ENCODE measurements around the gene UVRAG. TPM values are rescaled to one million over a fixed set of nuclear protein-coding genes. Genes with fewer than 3 reads are reported as not detected.
A peak's percentile ranks its signal among the peaks of the same experiment; 100 is the strongest.

UVRAG gene
- total and polyA plus RNA-seq, 2 donors = 20.0 to 21.8 TPM

DNA sequence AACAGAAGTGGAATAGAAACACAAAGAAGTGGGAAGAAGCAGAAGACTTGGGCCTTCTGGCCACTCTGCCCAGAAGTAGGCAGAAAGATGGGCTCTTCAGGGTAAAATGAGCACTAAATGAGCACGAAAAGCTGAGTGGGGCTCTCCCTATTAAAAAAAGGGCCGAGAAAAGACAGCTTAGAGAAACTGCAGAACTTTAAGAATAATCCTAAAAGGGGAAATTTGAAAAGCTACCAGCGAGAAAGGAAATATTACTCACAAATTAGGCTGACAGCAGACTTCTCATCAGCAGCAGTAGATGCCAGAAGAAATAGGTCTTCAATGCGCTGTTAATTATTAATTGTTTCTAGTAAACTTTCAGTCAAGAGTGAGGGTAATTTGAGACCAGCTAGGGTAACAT, 78.2 kb downstream of the UVRAG start:
- H3K4me1 ChIP-seq (ENCODE audit: control insufficient read depth in 2 of 2, insufficient read depth in 2 of 2, low read length in 2 of 2) = no peaks in the 10 kb centered on the region
- DNase-seq (ENCODE audit: low read depth in 6 of 9, low spot score in 9 of 9) = no peak
- no peak overlapping the region for H3K4me3 ChIP-seq (ENCODE audit: low read length in 2 of 2)
- peaks cover 0 to 17% of the 10 kb centered on the region in 2 donors for H3K36me3 ChIP-seq (ENCODE audit: control insufficient read depth in 2 of 2, insufficient read depth in 2 of 2, low read length in 1 of 2)
- H3K27ac ChIP-seq (ENCODE audit: low read depth in 1 of 2, low read length in 1 of 2) = no peak overlapping the region
- 96% methylated on average over 4 of the region's 4 CpGs for WGBS
- no peaks in the 10 kb centered on the region for H3K27me3 ChIP-seq (ENCODE audit: control insufficient read depth in 2 of 2, insufficient read depth in 1 of 2, low read length in 1 of 2)
- no peaks in the 10 kb centered on the region for H3K9me3 ChIP-seq (ENCODE audit: control insufficient read depth in 2 of 2, insufficient read depth in 1 of 2, low read length in 1 of 2)

DNA sequence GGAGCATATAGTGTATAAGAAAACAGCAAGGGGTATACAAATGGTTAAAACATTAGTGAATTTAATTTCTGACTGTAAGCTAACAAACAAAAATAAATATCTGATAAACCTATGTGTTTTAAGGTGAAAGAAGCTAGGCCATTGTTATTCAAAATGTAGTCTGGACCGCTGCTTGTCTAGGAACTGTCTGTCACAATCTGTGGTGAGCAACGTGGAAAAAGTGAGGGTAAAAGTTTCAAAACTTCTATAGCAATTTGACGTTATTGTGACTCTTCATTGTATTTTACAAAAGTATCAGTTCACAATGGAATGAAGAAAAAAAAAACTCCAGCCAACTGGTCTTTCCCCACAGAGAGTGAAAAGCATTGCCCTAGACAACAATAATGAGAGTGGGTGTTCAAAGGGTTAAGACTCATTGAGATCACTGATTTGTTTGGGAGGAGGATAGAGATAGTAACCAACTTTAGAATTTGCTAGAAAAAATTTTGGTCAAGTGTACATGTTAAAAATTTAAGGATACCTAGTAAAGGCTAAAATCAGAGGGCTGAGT, 79.1 kb downstream of the UVRAG start:
- Histone ChIP-seq H3K27ac (ENCODE audit: low read depth in 1 of 2, low read length in 1 of 2) (no peak overlapping the region), H3K9me3 (ENCODE audit: control insufficient read depth in 2 of 2, insufficient read depth in 1 of 2, low read length in 1 of 2) (no peaks in the 10 kb centered on the region), H3K36me3 (ENCODE audit: control insufficient read depth in 2 of 2, insufficient read depth in 2 of 2, low read length in 1 of 2) (peaks cover 0 to 14% of the 10 kb centered on the region in 2 donors), H3K4me3 (ENCODE audit: low read length in 2 of 2) (no peak overlapping the region), H3K27me3 (ENCODE audit: control insufficient read depth in 2 of 2, insufficient read depth in 1 of 2, low read length in 1 of 2) (no peaks in the 10 kb centered on the region), H3K4me1 (ENCODE audit: control insufficient read depth in 2 of 2, insufficient read depth in 2 of 2, low read length in 2 of 2) (no peaks in the 10 kb centered on the region)
- 93% methylated on average over 3 of the region's 3 CpGs for WGBS
- DNase-seq (ENCODE audit: low read depth in 6 of 9, low spot score in 9 of 9) = no peak

GRCh38 chr11:75896843-75897419, 81.9 kb downstream of the UVRAG start:
- Histone ChIP-seq H3K36me3 (ENCODE audit: control insufficient read depth in 2 of 2, insufficient read depth in 2 of 2, low read length in 1 of 2) (peaks cover 0 to 10% of the 10 kb centered on the region in 2 donors), H3K9me3 (ENCODE audit: control insufficient read depth in 2 of 2, insufficient read depth in 1 of 2, low read length in 1 of 2) (no peaks in the 10 kb centered on the region), H3K4me3 (ENCODE audit: low read length in 2 of 2) (no peak overlapping the region), H3K27ac (ENCODE audit: low read depth in 1 of 2, low read length in 1 of 2) (no peak overlapping the region), H3K27me3 (ENCODE audit: control insufficient read depth in 2 of 2, insufficient read depth in 1 of 2, low read length in 1 of 2) (no peaks in the 10 kb centered on the region), H3K4me1 (ENCODE audit: control insufficient read depth in 2 of 2, insufficient read depth in 2 of 2, low read length in 2 of 2) (no peaks in the 10 kb centered on the region)
- DNase-seq (ENCODE audit: low read depth in 6 of 9, low spot score in 9 of 9) = peak in 7 of 9 donors; percentile 5 to 60 (median 37)
- 58% methylated on average over 4 of the region's 4 CpGs for WGBS

GRCh38 chr11:75898871-75899270, 83.9 kb downstream of the UVRAG start:
- no peak for DNase-seq (ENCODE audit: low read depth in 6 of 9, low spot score in 9 of 9)
- Histone ChIP-seq H3K4me3 (ENCODE audit: low read length in 2 of 2) (no peak overlapping the region), H3K9me3 (ENCODE audit: control insufficient read depth in 2 of 2, insufficient read depth in 1 of 2, low read length in 1 of 2) (no peaks in the 10 kb centered on the region), H3K36me3 (ENCODE audit: control insufficient read depth in 2 of 2, insufficient read depth in 2 of 2, low read length in 1 of 2) (peaks cover 0 to 2% of the 10 kb centered on the region in 2 donors), H3K4me1 (ENCODE audit: control insufficient read depth in 2 of 2, insufficient read depth in 2 of 2, low read length in 2 of 2) (no peaks in the 10 kb centered on the region), H3K27ac (ENCODE audit: low read depth in 1 of 2, low read length in 1 of 2) (no peak overlapping the region), H3K27me3 (ENCODE audit: control insufficient read depth in 2 of 2, insufficient read depth in 1 of 2, low read length in 1 of 2) (no peaks in the 10 kb centered on the region)
- WGBS = 100% methylated on average over 2 of the region's 2 CpGs

- no peaks in the 10 kb centered on the region for H3K27me3 ChIP-seq (ENCODE audit: control insufficient read depth in 2 of 2, insufficient read depth in 1 of 2, low read length in 1 of 2)
- no peak overlapping the region for H3K27ac ChIP-seq (ENCODE audit: low read depth in 1 of 2, low read length in 1 of 2)
- H3K36me3 ChIP-seq (ENCODE audit: control insufficient read depth in 2 of 2, insufficient read depth in 2 of 2, low read length in 1 of 2) = peaks cover 0 to 2% of the 10 kb centered on the region in 2 donors
- no peaks in the 10 kb centered on the region for H3K9me3 ChIP-seq (ENCODE audit: control insufficient read depth in 2 of 2, insufficient read depth in 1 of 2, low read length in 1 of 2)
- DNase-seq (ENCODE audit: low read depth in 6 of 9, low spot score in 9 of 9) = no peak
- no peak overlapping the region for H3K4me3 ChIP-seq (ENCODE audit: low read length in 2 of 2)
- WGBS = 95% methylated on average over 2 of the region's 2 CpGs
- H3K4me1 ChIP-seq (ENCODE audit: control insufficient read depth in 2 of 2, insufficient read depth in 2 of 2, low read length in 2 of 2) = no peaks in the 10 kb centered on the region
Observed at GRCh38 chr11:75899806-75900205, 84.8 kb downstream of the UVRAG start.

DNA sequence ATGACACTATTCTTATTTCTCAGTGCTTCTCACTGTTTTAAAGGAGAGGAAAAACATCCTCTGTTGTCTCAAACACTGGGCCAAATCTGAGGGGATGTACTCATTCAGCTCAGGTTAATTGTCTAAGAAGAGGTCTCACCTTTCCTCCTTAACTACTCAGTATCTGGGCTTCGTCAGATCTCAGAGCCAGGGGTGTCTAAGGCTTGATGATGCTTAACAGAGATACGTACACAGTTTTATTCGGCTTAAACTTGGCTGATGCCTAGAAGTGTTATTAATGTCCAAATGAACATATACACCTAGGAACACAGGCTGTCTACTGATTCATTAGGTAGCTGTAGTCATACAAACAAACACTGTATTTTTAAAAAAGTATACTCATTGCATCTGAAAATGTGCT, 85.8 kb downstream of the UVRAG start:
- no peaks in the 10 kb centered on the region for H3K9me3 ChIP-seq (ENCODE audit: control insufficient read depth in 2 of 2, insufficient read depth in 1 of 2, low read length in 1 of 2)
- no peak for DNase-seq (ENCODE audit: low read depth in 6 of 9, low spot score in 9 of 9)
- no peaks in the 10 kb centered on the region for H3K27me3 ChIP-seq (ENCODE audit: control insufficient read depth in 2 of 2, insufficient read depth in 1 of 2, low read length in 1 of 2)
- 93% methylated on average over 3 of the region's 3 CpGs for WGBS
- no peaks in the 10 kb centered on the region for H3K4me1 ChIP-seq (ENCODE audit: control insufficient read depth in 2 of 2, insufficient read depth in 2 of 2, low read length in 2 of 2)
- H3K27ac ChIP-seq (ENCODE audit: low read depth in 1 of 2, low read length in 1 of 2) = no peak overlapping the region
- no peak overlapping the region for H3K4me3 ChIP-seq (ENCODE audit: low read length in 2 of 2)
- peaks cover 0 to 2% of the 10 kb centered on the region in 2 donors for H3K36me3 ChIP-seq (ENCODE audit: control insufficient read depth in 2 of 2, insufficient read depth in 2 of 2, low read length in 1 of 2)

DNA sequence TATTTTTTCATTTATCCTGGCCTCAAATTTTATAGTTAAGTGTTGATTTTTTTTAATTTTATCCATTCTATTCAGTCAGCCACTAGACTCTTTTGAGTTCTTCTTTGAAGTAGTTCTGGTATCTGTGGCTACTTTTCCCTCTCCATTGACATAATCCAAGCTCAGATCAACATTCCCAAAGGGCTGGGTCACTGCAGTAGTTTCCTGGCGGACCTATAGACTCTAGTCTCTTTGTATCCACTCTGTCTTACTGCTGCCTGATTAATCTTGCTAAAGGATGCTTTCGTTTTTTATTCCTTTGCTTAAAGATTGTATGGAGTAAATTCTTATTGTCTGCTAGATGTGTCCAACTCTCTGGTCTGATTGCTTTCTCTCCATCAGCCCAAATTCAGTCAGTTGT, 87.6 kb downstream of the UVRAG start:
- H3K9me3 ChIP-seq (ENCODE audit: control insufficient read depth in 2 of 2, insufficient read depth in 1 of 2, low read length in 1 of 2) = no peaks in the 10 kb centered on the region
- no peak overlapping the region for H3K27ac ChIP-seq (ENCODE audit: low read depth in 1 of 2, low read length in 1 of 2)
- H3K4me3 ChIP-seq (ENCODE audit: low read length in 2 of 2) = no peak overlapping the region
- no peaks in the 10 kb centered on the region for H3K4me1 ChIP-seq (ENCODE audit: control insufficient read depth in 2 of 2, insufficient read depth in 2 of 2, low read length in 2 of 2)
- H3K27me3 ChIP-seq (ENCODE audit: control insufficient read depth in 2 of 2, insufficient read depth in 1 of 2, low read length in 1 of 2) = no peaks in the 10 kb centered on the region
- DNase-seq (ENCODE audit: low read depth in 6 of 9, low spot score in 9 of 9) = no peak
- H3K36me3 ChIP-seq (ENCODE audit: control insufficient read depth in 2 of 2, insufficient read depth in 2 of 2, low read length in 1 of 2) = peaks cover 0 to 2% of the 10 kb centered on the region in 2 donors
- 98% methylated on average over 2 of the region's 2 CpGs for WGBS

- H3K27me3 ChIP-seq (ENCODE audit: control insufficient read depth in 2 of 2, insufficient read depth in 1 of 2, low read length in 1 of 2) = no peaks in the 10 kb centered on the region
- DNase-seq (ENCODE audit: low read depth in 6 of 9, low spot score in 9 of 9) = no peak
- 84% methylated on average over 2 of the region's 2 CpGs for WGBS
- no peaks in the 10 kb centered on the region for H3K4me1 ChIP-seq (ENCODE audit: control insufficient read depth in 2 of 2, insufficient read depth in 2 of 2, low read length in 2 of 2)
- no peak overlapping the region for H3K4me3 ChIP-seq (ENCODE audit: low read length in 2 of 2)
- H3K36me3 ChIP-seq (ENCODE audit: control insufficient read depth in 2 of 2, insufficient read depth in 2 of 2, low read length in 1 of 2) = peaks cover 0 to 2% of the 10 kb centered on the region in 2 donors
- H3K27ac ChIP-seq (ENCODE audit: low read depth in 1 of 2, low read length in 1 of 2) = no peak overlapping the region
- no peaks in the 10 kb centered on the region for H3K9me3 ChIP-seq (ENCODE audit: control insufficient read depth in 2 of 2, insufficient read depth in 1 of 2, low read length in 1 of 2)
Observed at GRCh38 chr11:75903276-75903675, 88.3 kb downstream of the UVRAG start.

GRCh38 chr11:75905434-75905833, 90.4 kb downstream of the UVRAG start:
- H3K27ac ChIP-seq (ENCODE audit: low read depth in 1 of 2, low read length in 1 of 2) = no peak overlapping the region
- H3K4me1 ChIP-seq (ENCODE audit: control insufficient read depth in 2 of 2, insufficient read depth in 2 of 2, low read length in 2 of 2) = no peaks in the 10 kb centered on the region

More at GRCh38 chr11:75905434-75905833, 90.4 kb downstream of the UVRAG start:
- no peaks in the 10 kb centered on the region for H3K27me3 ChIP-seq (ENCODE audit: control insufficient read depth in 2 of 2, insufficient read depth in 1 of 2, low read length in 1 of 2)
- H3K9me3 ChIP-seq (ENCODE audit: control insufficient read depth in 2 of 2, insufficient read depth in 1 of 2, low read length in 1 of 2) = no peaks in the 10 kb centered on the region
- DNase-seq (ENCODE audit: low read depth in 6 of 9, low spot score in 9 of 9) = no peak
- no peaks in the 10 kb centered on the region for H3K36me3 ChIP-seq (ENCODE audit: control insufficient read depth in 2 of 2, insufficient read depth in 2 of 2, low read length in 1 of 2)
- H3K4me3 ChIP-seq (ENCODE audit: low read length in 2 of 2) = no peak overlapping the region

Measured in thymus (tissue), 11 donors.